ENCODE data around the gene ACOXL. TPM values are rescaled to one million over a fixed set of nuclear protein-coding genes. Genes with fewer than 3 reads are reported as not detected.

Gene ACOXL
- total RNA-seq, 2 donors from 2014 or later = 0.52 TPM; not detected in 1

DNA sequence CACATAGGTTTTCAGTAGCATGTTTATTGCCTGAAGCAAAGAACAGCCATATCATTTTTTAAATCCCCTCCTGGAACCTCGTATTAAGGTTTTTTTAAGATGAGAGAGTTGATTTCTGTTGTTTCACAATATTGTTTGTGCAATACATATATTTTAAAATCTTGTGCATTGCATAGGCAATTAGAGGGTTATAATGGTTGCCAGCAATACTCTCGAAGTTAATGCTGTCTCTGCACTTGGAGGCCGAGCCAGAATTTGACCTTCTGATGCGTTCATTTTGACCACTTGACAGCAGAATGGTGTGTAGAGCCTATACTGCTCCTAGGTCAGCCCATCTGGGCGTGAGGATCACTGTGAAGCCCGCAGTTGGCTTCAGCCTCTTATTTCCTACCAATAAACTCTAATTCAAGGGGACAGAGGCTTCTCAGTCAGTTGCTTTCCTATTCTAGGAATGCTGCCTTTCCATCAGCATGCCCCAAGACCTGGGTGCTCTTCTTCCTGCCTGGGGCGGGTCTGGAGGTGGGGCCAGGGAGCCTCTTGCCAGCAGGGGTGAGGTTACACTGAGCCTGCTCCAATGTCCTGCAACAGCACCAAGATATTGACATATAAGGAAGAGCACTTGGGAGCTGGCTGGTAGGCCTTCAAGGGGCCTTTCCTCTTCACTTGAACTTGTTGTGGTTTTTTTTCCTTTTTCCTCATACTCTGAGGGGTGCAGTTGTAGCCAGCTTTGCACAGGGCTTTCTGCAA lies 297.0 kb downstream of the ACOXL start:
- Histone ChIP-seq H3K9me3 (no peaks in the 10 kb centered on the region), H3K4me3 (no peak overlapping the region), H3K36me3 (replicated peaks in 1 of 2; ENCODE audit: insufficient read depth in 1 of 2, low read depth in 2 of 2) (no peaks in the 10 kb centered on the region), H3K4me1 (peaks cover 15% of the 10 kb centered on the region), H3K27me3 (no peaks in the 10 kb centered on the region), H3K27ac (no peak overlapping the region)
- ATAC-seq = no peak
- whole genome bisulfite sequencing, 2 donors = 64 to 76% methylated on average over 7 of the region's 7 CpGs
- DNase-seq = no peak
- TF ChIP-seq CTCF (IDR thresholded peaks at IDR 0.05) (no peak), POLR2A (IDR thresholded peaks at IDR 0.05) (no peak)
- intact Hi-C loops (cut with DNase I) = no loop called here

GRCh38 chr2:111030260-111030891 lies 298.0 kb downstream of the ACOXL start:
- Histone ChIP-seq H3K27me3 (no peaks in the 10 kb centered on the region), H3K27ac (no peak overlapping the region), H3K4me3 (no peak overlapping the region), H3K4me1 (peaks cover 15% of the 10 kb centered on the region), H3K9me3 (no peaks in the 10 kb centered on the region), H3K36me3 (replicated peaks in 1 of 2; ENCODE audit: insufficient read depth in 1 of 2, low read depth in 2 of 2) (no peaks in the 10 kb centered on the region)
- WGBS, 2 donors = 42 to 47% methylated on average over 10 of the region's 10 CpGs
- DNase-seq = no peak
- TF ChIP-seq CTCF (IDR thresholded peaks at IDR 0.05) = no peak
- no peak for TF ChIP-seq POLR2A (IDR thresholded peaks at IDR 0.05)
- ATAC-seq = no peak
- intact Hi-C loops (cut with DNase I) = no loop called here

DNA sequence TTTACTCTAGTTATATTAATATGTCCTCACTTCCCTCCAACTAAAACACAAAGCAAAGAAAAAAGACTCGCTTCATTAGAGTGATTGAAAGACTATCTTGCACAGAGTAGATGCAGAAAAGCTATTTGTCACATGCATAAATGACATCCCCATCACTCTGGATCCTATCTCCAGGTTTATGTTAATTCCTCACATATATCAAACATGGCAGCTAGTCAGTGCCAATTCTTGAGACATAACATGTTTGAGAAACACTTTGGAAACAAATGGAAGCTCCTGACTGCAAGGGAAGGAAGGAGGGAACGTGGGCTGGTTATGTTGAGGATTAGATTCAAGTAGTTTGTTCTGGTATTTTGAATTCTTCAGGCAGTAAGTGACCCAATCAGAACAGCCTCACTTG lies 298.6 kb downstream of the ACOXL start:
- H3K9me3 ChIP-seq = no peaks in the 10 kb centered on the region
- 49 to 50% methylated on average over 2 of the region's 2 CpGs for WGBS, 2 donors
- no peak overlapping the region for H3K4me3 ChIP-seq
- no peak for ATAC-seq
- DNase-seq = no peak
- H3K4me1 ChIP-seq = peaks cover 15% of the 10 kb centered on the region
- H3K27me3 ChIP-seq = no peaks in the 10 kb centered on the region
- intact Hi-C loops (cut with DNase I) = no loop called here
- no peaks in the 10 kb centered on the region for H3K36me3 ChIP-seq (replicated peaks in 1 of 2; ENCODE audit: insufficient read depth in 1 of 2, low read depth in 2 of 2)
- no peak overlapping the region for H3K27ac ChIP-seq
- no peak for TF ChIP-seq CTCF (IDR thresholded peaks at IDR 0.05)
- no peak for TF ChIP-seq POLR2A (IDR thresholded peaks at IDR 0.05)

DNA sequence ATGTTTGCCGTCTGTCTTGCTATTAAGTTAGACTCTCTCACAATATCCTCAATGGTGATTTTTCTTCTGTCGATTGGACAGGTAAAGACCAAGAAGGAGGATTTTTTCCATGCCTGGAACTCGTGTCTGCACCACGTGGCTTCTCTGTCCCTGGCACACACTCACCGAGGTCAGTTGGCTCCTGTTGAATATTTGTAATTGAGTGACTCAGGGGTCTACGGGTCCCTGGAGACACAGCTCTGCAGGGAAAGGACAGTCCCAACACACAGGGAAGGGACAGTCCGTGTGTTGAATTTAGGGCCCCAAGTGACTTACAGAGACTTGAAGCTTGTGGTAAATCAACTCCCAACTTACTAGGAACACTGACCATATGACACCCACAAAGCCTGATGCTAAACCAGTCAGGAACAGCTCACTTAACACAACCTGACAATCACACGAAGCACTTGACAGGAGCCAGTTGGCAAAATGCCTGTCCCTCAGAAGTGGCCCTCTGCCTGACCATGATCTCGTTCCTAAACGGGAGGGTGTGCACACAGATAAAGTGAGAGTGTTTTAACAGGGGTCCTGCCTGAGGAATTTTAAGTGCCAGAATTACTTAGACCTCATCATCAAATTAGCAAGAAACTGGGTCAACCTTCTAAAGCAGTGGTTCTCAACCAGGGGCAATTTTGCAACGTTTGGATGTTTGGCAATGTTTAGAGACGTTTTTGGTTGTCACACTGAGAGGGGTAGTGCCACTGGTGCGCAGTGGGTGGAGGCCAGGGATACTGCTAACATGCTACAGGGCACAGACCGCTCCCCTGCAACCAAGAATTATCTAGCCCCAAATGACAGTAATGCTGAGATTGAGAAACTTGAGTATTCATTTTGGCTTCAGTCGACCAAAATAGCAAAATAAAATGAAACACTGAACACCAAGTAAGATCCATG lies 299.4 kb downstream of the ACOXL start:
- Histone ChIP-seq H3K27ac (no peak overlapping the region), H3K4me3 (no peak overlapping the region), H3K27me3 (no peaks in the 10 kb centered on the region), H3K9me3 (no peaks in the 10 kb centered on the region), H3K36me3 (replicated peaks in 1 of 2; ENCODE audit: insufficient read depth in 1 of 2, low read depth in 2 of 2) (no peaks in the 10 kb centered on the region), H3K4me1 (peaks cover 15% of the 10 kb centered on the region)
- DNase-seq (no peak), ATAC-seq (no peak)
- 45 to 50% methylated on average over 15 of the region's 15 CpGs for WGBS, 2 donors
- TF ChIP-seq POLR2A (IDR thresholded peaks at IDR 0.05) (no peak), CTCF (IDR thresholded peaks at IDR 0.05) (no peak)
- intact Hi-C loops (cut with DNase I) = no loop called here

Measured in body of pancreas (tissue), 4 donors.